GM13976 (cell line): ENCODE results near the gene ZNF768.

ENCODE experiments used
- DNase-seq: peaks from one replicate; pipeline ENCODE4 v3.0.0; 2012; ENCODE audit warnings: low spot score
- in situ Hi-C: fragments of 300-500 bp; cut with MboI; formaldehyde crosslinking; loops from one replicate; pipeline ENCODE4 v1.12.0; 2022; ENCODE audit warnings: low sequenced_read_pairs, mixed read lengths, inconsistent platforms; ENCODE audit not compliant: unreplicated experiment
- TF ChIP-seq, protein P1 (sequence below): IDR thresholded peaks from 2 replicates; pipeline ENCODE4 v1.5.1; 2012; ENCODE audit warnings: borderline replicate concordance, mild to moderate bottlenecking; ENCODE audit not compliant: insufficient read depth; ENCODE audit errors: extremely low read depth, missing control alignments, control extremely low read depth

The ZNF768 gene

DNA sequence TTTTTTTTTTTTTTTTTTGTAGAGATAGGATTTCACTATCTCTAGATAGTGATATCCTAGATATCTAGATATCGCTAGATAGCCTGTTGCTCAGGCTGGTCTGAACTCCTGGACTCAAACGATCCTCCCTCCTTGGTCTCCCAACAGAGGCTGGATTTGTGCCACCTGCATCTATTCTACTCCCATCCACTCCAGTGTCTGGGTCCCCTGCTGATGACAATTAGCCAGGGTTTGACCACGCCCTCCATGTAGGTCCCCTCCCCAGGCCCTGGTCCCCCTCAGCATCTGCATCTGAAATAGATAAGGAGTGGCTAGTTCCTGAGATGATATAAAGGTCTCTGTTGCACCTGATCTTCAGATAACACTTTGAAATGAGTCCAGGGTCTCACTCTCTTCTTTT, 42.9 kb upstream of the ZNF768 start:
- TF ChIP-seq, protein P1, sequence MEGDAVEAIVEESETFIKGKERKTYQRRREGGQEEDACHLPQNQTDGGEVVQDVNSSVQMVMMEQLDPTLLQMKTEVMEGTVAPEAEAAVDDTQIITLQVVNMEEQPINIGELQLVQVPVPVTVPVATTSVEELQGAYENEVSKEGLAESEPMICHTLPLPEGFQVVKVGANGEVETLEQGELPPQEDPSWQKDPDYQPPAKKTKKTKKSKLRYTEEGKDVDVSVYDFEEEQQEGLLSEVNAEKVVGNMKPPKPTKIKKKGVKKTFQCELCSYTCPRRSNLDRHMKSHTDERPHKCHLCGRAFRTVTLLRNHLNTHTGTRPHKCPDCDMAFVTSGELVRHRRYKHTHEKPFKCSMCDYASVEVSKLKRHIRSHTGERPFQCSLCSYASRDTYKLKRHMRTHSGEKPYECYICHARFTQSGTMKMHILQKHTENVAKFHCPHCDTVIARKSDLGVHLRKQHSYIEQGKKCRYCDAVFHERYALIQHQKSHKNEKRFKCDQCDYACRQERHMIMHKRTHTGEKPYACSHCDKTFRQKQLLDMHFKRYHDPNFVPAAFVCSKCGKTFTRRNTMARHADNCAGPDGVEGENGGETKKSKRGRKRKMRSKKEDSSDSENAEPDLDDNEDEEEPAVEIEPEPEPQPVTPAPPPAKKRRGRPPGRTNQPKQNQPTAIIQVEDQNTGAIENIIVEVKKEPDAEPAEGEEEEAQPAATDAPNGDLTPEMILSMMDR = no peak
- in situ Hi-C loops = no loop called here
- no peak for DNase-seq

DNA sequence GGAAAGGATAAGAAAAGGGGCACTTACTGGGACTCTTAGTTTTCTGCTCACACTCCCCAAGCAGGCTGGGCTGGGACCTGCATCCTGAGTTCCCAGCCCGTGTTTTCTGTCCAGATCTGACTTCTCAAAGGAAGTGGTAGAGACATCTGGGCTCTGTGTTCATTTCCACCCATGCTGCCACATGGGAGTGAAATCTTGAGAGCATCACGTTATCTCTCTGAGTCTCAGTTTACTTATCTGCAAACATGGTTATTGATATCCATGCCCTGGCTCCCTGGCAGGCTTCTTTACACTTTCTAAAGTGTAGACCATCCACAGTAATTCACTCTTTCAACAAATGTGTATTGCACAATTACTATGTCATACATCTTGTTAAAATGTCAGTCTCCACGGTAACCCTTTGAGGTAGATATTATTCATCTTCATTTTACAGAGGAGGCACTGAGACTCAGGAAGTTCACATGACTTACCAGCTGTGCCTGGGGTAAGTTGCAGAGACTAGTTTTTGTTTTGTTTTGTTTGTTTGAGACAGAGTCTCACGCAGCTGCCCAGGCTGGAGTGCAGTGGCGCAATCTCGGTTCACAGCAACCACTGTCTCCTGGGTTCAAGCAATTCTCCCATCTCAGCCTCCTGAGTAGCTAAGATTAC, 41.7 kb upstream of the ZNF768 start:
- in situ Hi-C loops = no loop called here
- TF ChIP-seq, protein P1 = no peak
- DNase-seq = peak; percentile 60

DNA sequence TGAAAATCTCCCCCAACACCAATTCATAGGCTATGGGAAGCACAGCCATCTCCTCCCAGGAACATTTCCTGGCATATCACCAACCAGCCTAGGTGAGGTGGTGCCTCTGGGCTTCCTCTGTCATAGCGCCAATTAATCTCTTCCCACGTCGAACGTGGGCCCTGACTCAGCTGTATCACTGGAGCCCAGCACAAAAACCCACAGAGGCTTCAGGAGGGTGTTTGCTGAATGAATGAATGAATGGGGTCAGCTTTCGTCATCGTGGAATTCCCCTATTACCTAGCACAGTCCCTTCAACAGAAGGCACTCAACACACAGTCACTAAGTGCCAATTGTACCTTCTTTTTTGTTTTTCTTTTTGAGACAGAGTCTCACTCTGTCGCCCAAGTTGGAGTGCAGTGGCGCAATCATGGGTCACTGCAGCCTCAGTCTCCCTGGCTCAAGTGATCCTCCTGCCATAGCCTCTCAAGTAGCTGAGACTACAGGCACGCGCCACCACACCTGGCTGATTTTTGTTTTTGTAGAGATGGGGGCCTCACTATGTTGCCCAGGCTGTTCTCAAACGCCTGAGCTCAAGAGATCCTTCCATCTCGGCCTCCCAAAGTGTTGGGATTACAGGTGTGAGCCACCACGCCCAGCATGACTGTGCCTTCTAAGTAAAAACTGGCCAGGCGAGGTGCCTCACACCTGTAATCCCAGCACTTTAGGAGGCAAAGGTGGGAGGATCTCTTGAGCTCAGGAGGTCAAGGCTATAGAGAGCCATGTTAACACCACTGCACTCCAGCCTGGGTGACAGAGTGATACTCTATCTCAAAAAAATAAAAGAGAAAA, 41.0 kb upstream of the ZNF768 start:
- TF ChIP-seq, protein P1 = no peak
- in situ Hi-C loops = no loop called here
- no peak for DNase-seq

DNA sequence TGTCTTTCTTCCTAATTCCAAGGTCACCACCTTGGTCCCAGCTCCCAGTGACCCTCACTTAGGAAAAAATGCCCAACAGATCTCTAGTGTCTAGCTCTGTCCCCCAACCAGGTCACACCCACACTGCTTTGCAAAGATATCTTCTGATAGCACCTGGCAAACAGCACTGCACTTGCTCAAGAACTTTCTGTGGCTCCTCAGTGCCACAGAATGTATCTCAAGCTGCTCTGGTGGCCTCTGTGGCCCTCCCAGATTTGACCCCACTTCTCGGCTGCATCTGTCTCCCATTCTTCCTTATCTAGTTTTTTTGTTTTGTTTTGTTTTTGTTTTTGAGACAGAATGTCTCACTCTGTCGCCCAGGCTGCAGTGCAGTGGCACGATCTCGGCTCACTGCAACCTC, 40.2 kb upstream of the ZNF768 start:
- no peak for DNase-seq
- TF ChIP-seq, protein P1 = no peak
- in situ Hi-C loops = no loop called here

DNA sequence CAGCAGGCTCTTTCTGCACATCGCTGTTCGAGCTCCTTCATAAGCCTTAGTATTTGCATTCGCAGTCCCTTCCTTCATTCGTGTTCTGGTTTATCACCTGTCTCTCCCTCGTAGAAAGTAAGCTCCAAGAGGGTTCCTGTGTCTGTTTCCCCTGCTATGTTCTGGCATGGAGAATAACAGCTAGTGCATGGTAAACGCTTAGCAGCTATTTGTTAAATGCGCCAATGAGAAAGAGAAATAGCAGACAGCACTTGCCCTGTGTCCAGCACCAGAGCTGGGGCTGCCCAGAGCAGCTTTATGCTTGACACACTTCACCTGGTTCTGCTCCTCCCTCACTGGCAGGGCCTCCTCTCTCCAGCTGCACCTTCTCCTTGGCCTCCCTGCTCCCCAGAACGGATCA, 39.6 kb upstream of the ZNF768 start:
- no peak for DNase-seq
- in situ Hi-C loops = no loop called here
- TF ChIP-seq, protein P1 = no peak

- DNase-seq = no peak
- TF ChIP-seq, protein P1 = no peak
- in situ Hi-C loops = no loop called here
Observed at GRCh38 chr16:30565526-30565925, 39.2 kb upstream of the ZNF768 start.
